Activated T-cell treated with anti-CD3 and anti-CD28 coated beads, Interleukin-2, amount 50 U/mL, for 48 hours (primary cell): ENCODE results near the gene PPP3CA.
A peak's percentile ranks its signal among the peaks of the same experiment; 100 is the strongest.

Experiments used
- DNase-seq, 2 experiments: peaks; one replicate each; pipeline ENCODE4 v3.0.0-alpha.2; 2020

The PPP3CA gene

DNA sequence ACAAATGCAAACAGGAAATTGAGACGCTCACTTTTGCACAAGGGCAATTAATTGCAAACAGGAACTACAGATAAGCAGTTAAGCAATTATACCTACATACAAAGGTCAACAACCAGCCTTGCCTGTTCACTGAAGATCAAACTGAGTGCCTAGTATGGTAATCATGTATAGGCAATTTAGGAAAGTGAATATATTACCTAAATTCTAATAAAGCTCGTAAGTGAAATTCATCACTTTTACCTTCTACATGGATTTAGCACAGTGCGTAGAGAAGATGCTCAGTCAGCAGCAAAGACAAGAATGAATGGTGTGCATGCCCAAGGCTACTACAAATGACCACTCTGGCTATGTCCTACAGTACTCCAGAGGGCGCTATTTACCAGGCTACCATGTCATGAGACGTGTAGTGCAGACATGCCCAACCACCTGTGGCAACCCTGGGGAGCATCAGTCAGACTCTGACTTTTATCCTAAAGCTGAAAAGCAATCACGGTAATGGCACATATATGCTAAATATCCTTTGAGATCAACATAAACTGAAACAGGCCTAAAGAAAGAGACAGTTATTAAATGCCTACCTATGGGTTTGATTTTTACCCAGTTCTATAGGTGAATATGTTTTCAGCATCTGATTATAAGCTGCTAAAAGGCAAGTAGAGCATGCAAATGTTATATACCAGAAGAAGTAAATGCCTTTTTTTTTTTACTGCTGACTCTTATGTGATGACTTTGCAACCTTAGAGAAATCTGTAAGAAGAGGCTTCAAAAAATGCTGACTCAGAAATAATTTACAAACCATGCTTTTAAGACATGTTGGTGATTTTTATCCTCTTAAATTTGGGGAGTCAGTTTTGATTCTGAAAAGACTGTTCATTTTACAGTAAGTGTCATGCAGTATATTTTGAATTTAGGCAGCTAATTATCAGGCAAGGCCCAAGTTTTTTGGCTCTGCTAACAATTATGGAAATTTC, 178.0 kb downstream of the PPP3CA start:
- DNase-seq = peak; percentile 48 to 64

DNA sequence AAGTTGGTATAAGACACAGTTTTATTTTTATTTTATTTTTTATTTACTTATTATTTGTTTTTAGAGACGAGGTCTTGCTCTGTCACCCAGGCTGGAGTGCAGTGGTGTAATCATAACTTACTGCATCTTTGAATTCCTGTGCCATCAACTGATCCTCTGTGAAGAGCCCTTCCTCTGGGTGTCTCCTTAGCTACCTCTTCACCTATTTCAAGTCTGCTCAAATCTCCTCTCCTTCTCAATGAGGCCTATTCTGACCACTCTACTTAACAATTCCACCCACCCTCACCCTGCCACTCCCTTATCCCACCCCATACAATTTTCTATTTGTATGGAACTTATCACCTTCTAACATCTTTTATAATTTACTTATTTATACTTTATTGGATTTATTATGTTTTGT, 183.4 kb downstream of the PPP3CA start:
- DNase-seq = no peak

DNA sequence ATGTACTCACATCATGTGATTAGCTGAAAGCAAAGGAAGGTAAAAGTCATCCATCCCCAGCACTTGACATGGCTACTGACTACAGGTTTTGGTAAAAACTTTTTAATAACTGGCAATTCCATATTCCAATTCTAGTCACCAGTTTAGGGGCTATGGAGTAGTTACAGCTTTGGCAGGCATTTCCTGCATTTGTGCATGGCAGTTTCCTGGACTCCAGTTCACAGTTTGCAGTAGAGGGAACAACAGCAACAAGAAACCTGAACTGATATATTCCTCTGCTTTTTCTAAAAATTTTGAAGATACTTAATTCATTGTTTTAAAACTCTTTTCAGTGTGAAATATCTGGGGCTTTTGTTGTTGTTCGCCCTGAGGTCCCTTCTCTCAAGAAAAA, 184.3 kb downstream of the PPP3CA start:
- no peak for DNase-seq

DNA sequence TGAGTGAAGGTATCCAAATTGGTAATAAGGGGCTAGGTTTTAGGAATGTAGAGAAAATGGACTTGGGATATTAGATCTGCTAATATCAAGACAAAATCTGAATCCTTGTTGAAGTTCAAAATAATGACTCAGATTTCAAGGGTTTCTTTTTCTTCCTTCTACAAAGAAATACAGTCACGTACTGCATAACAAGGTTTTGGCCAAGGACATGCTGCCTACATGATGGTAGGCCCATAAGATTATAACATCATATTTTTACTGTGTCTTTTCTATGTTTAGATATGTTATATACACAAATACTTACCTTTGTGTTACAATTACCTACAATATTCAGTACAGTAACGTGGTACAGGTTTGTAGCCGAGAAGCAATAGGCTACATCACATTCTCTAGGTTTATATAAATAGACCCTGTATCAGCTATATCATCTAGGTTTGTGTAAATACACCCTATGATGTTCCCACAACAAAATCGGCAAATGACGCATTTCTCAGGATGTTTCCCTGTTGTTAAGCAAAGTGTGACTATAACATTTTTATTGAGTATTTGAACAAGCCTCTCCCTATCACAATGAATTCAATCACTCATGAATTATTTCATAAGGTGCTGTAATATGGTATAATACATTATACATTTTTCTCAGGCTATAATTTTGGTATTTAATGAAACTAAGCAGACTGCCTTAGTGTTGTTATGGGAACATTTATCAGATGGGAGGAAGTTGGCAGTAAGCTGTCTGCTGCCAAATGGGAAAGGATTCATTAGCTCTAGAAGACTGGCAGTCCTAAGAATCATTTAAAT, 186.3 kb downstream of the PPP3CA start:
- no peak for DNase-seq

DNA sequence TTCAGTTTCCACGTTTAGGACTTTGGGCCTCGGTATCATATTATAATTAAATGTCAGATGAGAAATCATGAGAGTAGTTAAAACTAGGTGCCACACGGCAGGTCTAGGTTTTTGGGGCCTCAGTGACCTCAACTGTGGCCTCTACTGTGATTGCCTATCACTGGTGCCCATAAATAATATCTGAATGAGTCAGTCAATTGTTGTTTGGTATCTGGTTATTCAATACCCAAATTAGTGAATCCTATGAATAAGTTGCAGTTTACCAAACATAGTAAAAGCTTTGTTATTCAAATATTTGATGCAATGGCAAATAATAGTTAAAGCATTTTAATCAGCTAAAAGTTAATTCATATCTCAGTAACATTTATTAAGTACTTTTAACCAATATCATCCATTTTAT, 188.8 kb downstream of the PPP3CA start:
- DNase-seq = no peak

DNA sequence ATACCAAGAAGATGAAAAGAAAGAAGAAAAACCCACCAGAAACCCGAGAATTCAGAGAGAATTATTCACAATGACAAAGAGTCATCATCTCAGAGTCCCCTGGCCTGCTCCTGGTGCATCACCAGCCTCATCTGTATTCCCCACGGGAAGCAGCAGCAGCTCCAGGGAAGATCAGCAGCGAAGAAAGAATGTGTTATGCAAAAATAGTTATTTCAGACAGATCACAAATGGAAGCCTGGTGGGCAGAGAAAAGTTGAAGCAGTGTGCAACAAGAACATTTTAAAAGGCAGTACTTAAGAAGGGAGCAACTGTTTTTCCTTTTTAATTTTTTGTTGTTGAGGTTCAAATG, 189.2 kb downstream of the PPP3CA start:
- no peak for DNase-seq

DNA sequence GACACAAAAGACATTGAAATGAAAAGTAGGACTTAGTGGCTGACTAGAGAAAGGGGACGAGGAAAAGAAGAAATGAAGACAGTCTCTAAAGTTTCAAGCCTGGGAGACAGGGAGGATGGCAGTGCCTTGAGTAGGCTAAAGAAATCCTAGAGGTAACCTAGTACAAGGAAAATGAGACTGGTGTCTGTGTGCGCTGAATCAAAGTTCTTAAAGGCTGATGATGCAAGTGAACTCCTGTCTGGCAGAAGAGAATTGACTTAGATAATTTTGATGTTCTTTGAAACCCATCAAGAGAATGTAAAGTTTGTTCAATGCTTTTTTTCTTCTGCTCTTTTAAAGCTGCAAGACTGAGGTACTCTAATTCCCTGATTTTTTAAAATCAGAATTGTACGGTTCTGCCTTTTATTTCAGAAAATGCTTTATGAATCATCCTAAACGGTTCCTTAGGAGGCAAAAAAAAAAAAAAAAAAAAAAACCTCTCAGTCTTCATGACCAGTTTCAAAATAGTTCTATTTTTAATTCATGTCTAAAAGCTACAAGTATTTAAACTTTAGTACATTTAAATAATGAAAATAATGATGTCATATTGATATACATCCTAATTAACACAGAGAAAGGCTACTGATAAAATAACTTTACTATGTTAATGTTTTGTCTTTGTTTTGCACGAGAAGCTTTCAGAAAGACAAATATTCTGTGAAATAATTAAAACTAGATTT, 189.8 kb downstream of the PPP3CA start:
- no peak for DNase-seq

DNA sequence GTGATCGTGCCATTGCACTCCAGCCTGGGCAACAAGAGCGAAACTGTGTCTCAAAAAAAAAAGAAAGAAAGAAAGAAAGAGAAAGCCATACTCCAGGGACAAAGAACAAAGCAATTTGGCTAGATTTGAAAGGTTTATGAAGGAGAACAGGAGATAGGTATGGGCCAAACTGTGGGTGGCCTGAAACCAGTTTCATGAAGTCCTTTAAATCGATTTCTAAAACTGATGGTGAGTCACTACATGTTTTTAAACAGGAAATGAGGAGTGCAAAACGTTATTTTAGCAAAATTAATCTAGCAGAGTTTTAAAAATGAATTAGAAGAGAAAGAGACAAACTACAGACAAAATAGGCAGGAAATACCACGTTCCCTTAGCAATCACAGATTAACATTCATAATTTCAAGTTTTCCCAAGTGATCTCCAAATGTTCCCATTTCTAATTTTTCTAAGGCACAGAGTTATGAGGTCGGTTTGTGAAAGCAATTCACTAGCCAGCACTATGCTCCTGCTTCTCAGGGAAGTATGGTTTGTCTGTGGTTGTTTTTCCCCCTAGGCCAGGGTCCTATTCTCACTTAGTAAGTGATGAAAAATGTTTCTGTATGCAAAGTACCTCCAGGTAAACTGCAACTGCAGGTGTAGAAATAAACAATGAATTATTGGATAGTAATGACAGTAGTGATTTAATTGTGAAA, 190.6 kb downstream of the PPP3CA start:
- no peak for DNase-seq

DNA sequence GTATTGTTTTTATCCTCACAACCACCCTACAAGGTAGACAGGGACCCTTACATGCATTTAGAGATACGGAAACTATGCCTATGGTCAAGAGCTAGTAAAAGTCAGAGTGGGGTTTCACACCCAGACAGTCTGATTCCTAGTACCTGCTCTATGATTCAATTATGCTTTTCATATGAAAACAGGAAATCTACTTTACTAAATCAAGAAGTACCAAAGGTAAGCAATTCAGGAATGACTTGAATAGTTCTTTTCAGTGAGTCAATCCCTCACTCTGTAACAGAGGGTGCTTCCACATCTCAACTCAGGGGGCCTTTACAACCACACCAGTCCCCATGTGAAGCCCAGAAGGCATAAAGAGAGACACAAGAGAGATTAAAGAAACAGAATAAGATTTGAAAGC, 191.4 kb downstream of the PPP3CA start:
- peak; percentile 36 to 41 for DNase-seq

DNA sequence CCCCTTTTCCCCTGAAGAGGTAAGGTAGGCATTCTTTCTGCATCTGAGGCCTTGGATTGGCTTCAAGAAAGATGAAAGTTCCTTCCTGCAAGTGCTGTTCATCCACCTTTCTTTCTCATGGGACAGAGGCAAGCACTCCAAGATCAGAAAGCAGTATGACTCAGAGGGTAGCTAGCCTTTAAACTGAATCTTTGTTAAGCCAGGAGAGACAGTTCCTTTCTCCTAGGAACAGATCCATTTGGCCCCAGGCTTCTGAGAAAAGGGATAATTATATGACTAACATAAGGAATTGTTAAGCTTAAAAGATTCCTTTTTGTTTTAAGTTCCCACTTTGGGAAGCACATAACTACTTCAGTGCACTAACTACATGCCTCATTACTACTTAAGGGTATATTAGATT, 192.0 kb downstream of the PPP3CA start:
- DNase-seq = no peak

DNA sequence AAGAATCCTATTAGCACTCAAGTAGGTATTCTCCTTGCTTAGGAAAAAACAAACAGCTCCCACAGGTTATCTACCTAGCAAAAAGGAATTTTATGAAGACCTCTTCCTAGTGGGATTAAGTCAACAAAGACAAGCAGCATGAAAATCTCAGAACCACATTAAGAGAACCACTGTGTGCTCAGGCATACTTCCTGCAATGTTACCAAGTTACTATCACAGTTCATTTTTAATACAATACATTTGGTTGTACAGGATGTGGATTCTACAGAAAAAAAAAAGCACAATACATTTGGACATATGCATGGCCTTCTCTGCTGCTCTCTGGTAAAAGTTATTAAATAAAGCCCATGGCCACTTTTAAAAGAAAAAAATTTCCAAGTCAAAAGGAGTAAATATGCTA, 193.7 kb downstream of the PPP3CA start:
- no peak for DNase-seq

DNA sequence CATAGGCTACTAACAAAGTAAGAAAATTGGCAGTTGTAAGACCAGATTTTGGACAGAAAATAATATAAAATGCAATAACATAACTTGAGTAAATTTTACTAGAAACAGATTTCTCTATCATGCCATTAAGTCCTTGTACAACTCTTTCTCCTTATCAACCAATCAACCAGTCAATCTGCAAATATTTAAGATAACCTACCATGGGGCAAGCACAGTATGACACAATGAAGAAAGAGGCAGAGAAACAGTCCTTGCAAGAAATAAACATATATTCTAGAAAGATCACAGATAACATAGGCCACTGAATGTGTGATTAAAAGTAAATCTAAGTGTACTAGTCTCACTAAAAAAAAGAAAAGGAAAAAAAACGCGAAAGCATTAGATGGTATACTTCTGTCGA, 194.8 kb downstream of the PPP3CA start:
- no peak for DNase-seq

DNA sequence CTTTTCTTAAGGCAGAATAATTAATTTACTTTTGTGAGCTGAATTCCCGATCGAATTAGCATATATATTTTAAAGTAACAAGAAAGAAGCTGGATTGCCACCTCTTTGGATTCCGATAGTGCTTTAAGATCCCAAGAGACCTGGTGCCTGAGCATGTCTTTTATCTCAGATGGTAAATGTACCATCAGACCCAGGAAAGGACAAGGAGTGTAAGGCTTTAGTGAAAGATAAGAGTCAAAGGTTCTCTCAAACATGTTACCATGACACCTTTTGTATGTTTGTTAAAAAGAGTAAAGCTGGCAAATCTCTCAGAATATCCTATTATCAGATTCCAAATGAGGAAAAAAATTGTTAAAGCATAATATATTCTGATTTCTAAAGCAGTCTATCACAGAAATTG, 198.8 kb downstream of the PPP3CA start:
- DNase-seq = no peak

DNA sequence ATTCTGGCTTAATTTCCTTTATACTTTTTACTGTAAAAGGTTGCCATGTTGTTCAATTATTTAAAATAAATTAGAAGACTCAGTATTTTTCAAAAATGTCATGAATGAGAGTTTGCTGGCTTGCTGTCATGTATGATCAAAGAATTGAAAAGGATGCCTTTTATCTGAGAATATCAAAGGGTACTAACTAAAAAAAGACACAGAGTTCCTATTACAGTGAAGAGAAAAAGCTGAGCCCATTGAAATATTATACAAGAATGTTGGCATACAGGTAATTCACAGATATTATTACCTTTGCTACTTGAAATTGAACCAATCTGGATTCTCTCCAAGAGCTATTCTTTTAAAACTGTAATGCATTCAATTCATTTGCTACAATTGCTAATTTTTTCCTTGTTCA, 200.0 kb downstream of the PPP3CA start:
- no peak for DNase-seq

DNA sequence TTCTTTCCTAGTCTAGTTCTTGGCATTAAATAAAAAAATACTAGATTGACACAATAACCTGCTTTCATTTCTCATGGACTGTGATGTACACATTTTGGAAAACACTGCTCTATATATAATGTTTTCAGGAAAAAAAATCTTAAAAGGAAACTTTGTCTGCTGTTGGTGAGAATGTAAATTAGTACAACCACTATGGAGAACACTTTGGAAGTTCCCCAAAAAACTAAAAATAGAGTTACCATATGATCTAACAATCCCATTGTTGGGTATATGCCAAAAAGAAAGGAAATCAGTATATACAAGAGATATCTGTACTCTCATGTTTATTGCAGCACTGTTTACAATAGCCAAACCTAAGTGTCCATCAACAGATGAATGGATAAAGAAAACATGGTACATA, 202.3 kb downstream of the PPP3CA start:
- no peak for DNase-seq

DNA sequence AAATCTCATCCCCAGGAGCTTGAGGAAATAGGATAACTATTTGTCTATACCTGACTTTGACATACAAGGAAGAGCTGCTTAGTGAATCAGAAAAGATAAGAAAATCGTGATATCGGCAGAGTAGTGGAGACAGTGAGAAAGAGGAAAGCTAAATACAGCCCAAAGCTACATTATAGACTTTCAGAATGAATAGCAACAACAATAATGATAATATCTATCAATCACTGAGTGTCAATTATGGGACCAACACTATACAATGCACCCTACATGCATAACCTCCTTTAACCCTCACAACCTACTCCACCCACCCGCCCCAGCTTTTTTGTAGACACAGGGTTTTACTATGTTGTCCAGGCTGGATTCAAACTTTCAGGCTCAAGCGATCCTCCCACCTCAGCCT, 205.1 kb downstream of the PPP3CA start:
- no peak for DNase-seq

DNA sequence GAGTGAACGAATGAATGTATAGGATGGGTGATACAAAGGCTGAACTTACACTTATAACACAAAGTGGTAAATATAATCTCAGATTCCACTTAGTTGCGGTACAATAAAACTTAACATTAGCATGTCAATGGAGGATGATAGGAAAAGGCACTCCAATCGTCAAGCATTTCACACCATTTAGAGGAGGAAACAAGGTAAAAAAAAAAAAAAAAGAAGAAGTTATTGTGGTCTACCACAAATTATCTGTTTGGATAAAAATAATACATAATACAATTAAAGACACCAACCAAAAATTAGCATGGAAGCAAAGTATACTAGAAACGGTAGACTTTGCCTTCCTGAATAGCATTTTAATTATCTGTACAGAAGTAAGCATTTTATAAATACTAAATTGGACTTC, 205.5 kb downstream of the PPP3CA start:
- DNase-seq = no peak

DNA sequence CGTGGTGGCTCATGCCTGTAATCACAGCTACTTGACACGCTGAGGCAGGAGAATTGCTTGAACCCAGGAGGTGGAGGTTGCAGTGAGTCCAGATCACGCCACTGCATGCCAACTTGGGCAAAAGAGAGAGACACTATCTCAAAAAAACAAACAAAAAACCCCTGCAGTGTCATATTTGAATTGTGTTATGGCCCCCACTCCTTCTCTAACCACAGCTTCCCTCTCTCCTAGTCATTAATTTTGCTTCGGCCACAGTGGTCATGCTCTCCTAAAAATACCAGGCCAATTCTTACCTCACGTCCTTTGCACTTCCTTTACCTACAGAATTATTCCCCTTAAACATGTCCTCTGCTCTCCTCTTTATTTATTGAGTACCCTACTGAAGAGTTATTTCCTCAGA, 206.1 kb downstream of the PPP3CA start:
- DNase-seq = no peak

DNA sequence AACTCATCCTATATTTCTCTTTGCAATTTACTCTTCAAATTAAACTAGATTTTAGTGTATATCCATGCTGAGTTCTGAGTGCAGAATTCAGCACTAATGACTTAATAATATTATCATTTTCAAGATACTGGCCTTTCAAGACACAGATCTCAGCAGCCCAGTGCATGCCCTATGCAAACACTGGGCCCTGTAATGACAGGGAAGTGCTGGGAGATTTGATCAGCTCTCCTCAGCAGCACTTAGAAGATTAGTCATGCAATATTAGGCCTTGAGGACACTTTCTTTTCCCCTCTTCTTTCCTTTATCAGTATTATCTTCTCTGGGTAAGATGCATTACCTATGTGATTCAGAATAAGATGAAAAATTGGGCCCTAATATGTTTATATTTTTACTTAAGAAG, 207.1 kb downstream of the PPP3CA start:
- DNase-seq = no peak

DNA sequence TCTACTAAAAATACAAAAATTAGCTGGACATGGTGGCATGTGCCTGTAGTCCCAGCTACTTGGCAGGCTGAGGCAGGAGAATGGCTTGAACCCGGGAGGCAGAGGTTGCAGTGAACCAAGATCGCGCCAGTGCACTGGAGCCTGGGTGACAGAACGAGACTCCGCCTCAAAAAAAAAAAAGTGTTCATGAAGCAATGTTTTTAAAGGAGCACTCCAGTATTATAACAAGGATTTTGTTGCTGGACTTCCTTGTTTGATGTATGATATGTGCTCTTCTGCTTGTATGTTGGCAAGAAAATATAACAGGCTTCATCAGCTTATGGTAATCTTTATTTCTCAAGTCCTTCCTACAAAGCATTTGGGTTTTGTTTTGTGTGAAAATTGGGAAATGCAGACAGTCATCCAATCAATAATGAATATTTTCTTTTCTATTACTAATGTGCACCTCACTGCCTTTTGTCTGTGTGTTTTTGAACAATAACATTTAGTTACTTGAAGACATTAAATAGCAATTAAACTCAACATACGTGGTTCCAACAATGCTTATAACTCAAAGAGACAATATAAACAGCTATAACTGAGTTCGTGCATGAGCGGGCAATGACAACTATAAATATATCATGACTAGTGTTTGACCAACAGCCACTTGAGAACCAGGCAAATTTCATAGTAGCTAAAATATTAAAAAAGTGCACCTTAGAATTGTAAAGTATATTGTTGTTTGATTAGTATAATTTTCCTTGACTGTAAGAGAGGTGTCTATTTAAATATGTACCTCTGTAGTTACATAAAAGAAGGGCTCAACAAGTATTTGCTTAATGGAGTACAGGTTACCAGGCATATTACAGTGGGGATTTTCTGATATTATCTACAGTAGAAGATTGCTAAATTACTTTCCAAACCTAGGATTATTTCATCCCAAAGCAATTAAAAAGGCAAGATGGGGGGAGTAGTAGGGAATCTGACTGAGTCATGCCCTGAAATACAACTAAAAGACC, 210.7 kb downstream of the PPP3CA start:
- no peak for DNase-seq

DNA sequence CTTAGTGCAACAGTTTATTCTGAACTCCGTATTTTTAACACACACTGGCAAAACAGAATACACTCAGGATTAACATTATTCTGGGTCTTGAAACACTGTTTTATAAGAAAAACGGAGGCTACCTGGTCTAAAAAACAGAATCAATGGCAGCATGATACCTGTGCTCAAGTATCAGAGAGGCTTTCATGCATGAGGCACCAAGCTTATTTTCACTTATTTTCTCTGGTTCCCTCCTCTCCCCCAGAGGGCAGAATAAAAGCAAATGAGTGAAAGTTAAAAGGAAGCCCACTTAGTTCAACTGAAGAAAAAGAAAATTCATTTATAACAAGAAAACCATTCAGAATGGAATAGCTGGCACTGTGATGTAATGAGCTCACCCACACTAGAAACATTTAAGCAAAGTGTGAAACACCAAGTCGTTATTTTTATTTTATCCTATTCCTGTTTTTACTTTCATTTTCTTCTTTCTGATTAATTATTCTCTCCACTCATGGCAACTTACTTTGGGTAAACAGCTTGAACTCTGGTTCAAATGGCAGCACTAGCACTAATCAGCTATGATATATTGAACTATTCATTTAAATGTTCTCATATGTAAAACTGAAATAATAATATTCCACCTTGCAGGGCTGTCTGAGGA, 211.8 kb downstream of the PPP3CA start:
- no peak for DNase-seq
